GM12878 (cell line): ENCODE measurements around the gene GALNT17. TPM values are rescaled to one million over a fixed set of nuclear protein-coding genes. Genes with fewer than 3 reads are reported as not detected.

Source experiments
- ATAC-seq: fragments of 200-7000 bp; cut with Tn5 transposase; 3 replicates; pipeline ENCODE4 v1.9.1; 2020; ENCODE audit warnings: mild to moderate bottlenecking, moderate library complexity
- BruUV-seq: library from RNA; stranded (reverse); fragments of 400-500 nt; replicated peaks from 2 replicates; lab custom pipeline; 2021; lab: Mats Ljungman, UMichigan
- CTCF ChIA-PET: fragments of 300-600 bp; sonication (Branson Sonifier 250); formaldehyde crosslinking; extraction: SDS; loops from one replicate; lab custom pipeline; 2021; ENCODE audit warnings: inconsistent platforms; lab: Yijun Ruan, JAX
- POLR2A ChIA-PET: fragments of 350-600 bp; formaldehyde crosslinking; extraction: SDS; loops from one replicate; lab custom pipeline; 2021; ENCODE audit warnings: inconsistent platforms; lab: Charles Lee
- RAD21 ChIA-PET: fragments of 300-600 bp; sonication (Branson Sonifier 250); formaldehyde crosslinking; loops from one replicate; lab custom pipeline; 2023; ENCODE audit warnings: antibody characterized with exemption; ENCODE audit not compliant: unreplicated experiment; lab: Charles Lee
- SMC1A ChIA-PET: fragments of 300-600 bp; sonication (Branson Sonifier 250); formaldehyde crosslinking; loops from one replicate; lab custom pipeline; 2023; ENCODE audit not compliant: unreplicated experiment, uncharacterized antibody; lab: Charles Lee
- DNase-seq: peaks from one replicate; pipeline ENCODE4 v3.0.0-alpha.2; 2011; ENCODE audit warnings: low read depth, low spot score
- FAIRE-seq: peaks from 3 replicates; lab custom pipeline; 2011; peaks lifted over from hg19 to GRCh38; lab: Jason Lieb, UNC
- H2AFZ ChIP-seq: 2 replicates; pipeline ENCODE4 v1.6.0; 2011; ENCODE audit warnings: low read depth, low read length, control low read depth; ENCODE audit not compliant: control insufficient read depth
- H3K27ac ChIP-seq: 2 replicates; pipeline ENCODE4 v1.5.1; 2011; ENCODE audit warnings: control low read depth; ENCODE audit not compliant: control insufficient read depth, insufficient read depth
- H3K27me3 ChIP-seq, 2 experiments: replicated peaks in 1 of 2; 2 replicates each; pipeline versions ENCODE4 v1.6.0 to v1.6.1; 2011; ENCODE audit warnings: low read length in 1 of 2; ENCODE audit not compliant: control insufficient read depth in 2 of 2, insufficient read depth in 2 of 2
- H3K36me3 ChIP-seq, 2 experiments: 2 replicates each; pipeline ENCODE4 v1.5.1; 2011; ENCODE audit warnings: low read length in 1 of 2; ENCODE audit not compliant: control insufficient read depth in 2 of 2, insufficient read depth in 2 of 2
- H3K4me1 ChIP-seq: 2 replicates; pipeline ENCODE4 v1.6.1; 2011; ENCODE audit warnings: mild to moderate bottlenecking, low read length, moderate library complexity, mixed read lengths; ENCODE audit not compliant: control insufficient read depth, insufficient read depth
- H3K4me2 ChIP-seq: 2 replicates; pipeline ENCODE4 v1.6.0; 2011; ENCODE audit warnings: control low read depth; ENCODE audit not compliant: control insufficient read depth, insufficient read depth
- H3K4me3 ChIP-seq: fragments of 200-600 bp; sonication (generic); 2 replicates; pipeline ENCODE4 v1.5.1; 2016
- H3K79me2 ChIP-seq: 2 replicates; pipeline ENCODE4 v1.6.0; 2011; ENCODE audit warnings: low read length; ENCODE audit not compliant: control insufficient read depth, insufficient read depth
- H3K9ac ChIP-seq: 2 replicates; pipeline ENCODE4 v1.8.0; 2011; ENCODE audit warnings: low read length, control low read depth, mixed read lengths; ENCODE audit not compliant: control insufficient read depth, insufficient read depth
- H3K9me3 ChIP-seq: replicated peaks from 3 replicates; pipeline ENCODE4 v1.5.1; 2011; ENCODE audit warnings: mild to moderate bottlenecking, low read length; ENCODE audit not compliant: control insufficient read depth, insufficient read depth
- H4K20me1 ChIP-seq: 2 replicates; pipeline ENCODE4 v1.6.0; 2011; ENCODE audit not compliant: control insufficient read depth, insufficient read depth
- ATF2 ChIP-seq: IDR thresholded peaks from 2 replicates; pipeline ENCODE4 v1.6.1; 2012; ENCODE audit warnings: low read length, inconsistent platforms
- ATF7 ChIP-seq: fragments of 450-650 bp; IDR thresholded peaks from 2 replicates; pipeline ENCODE4 v1.6.1; 2016; ENCODE audit warnings: low read depth, mild to moderate bottlenecking
- ESRRA ChIP-seq: IDR thresholded peaks from 2 replicates; pipeline ENCODE4 v1.6.1; 2012; ENCODE audit warnings: mild to moderate bottlenecking, low read length, improper control_type of control experiment
- FOXK2 ChIP-seq: fragments of 450-650 bp; IDR thresholded peaks from 2 replicates; pipeline ENCODE4 v1.6.1; 2017; ENCODE audit warnings: mild to moderate bottlenecking, moderate library complexity
- HDAC6 ChIP-seq: fragments of 200-600 bp; sonication (generic); IDR thresholded peaks from one replicate; pipeline ENCODE4 v1.8.0; 2017; ENCODE audit warnings: antibody characterized with exemption; ENCODE audit not compliant: unreplicated experiment
- HDGF ChIP-seq: fragments of 450-650 bp; IDR thresholded peaks from 2 replicates; pipeline ENCODE4 v1.6.1; 2016; ENCODE audit warnings: antibody characterized with exemption
- IRF3 ChIP-seq: fragments of 450-650 bp; IDR thresholded peaks from 2 replicates; pipeline ENCODE4 v1.6.1; 2014; ENCODE audit warnings: mild to moderate bottlenecking
- JUND ChIP-seq: IDR thresholded peaks from 2 replicates; pipeline ENCODE4 v1.6.1; 2012; ENCODE audit warnings: low read depth, mild to moderate bottlenecking, low read length, improper control_type of control experiment, moderate library complexity
- MXI1 ChIP-seq: fragments of 150-350 bp; IDR thresholded peaks from 2 replicates; pipeline ENCODE4 v1.6.1; 2011; ENCODE audit warnings: low read depth, mild to moderate bottlenecking, inconsistent platforms, low read length, improper control_type of control experiment
- POLR2AphosphoS5 ChIP-seq: IDR thresholded peaks from 2 replicates; pipeline ENCODE4 v1.6.1; 2011; ENCODE audit warnings: mild to moderate bottlenecking, low read length, inconsistent platforms
- SP1 ChIP-seq: IDR thresholded peaks from one replicate; pipeline ENCODE4 v1.6.1; 2011; ENCODE audit warnings: low read depth, low read length
- STAT3 ChIP-seq: IDR thresholded peaks from 2 replicates; pipeline ENCODE4 v1.6.1; 2011; ENCODE audit warnings: low read depth, low read length, improper control_type of control experiment
- ZBTB33 ChIP-seq: fragments of 450-650 bp; IDR thresholded peaks from 2 replicates; pipeline ENCODE4 v1.6.1; 2017; ENCODE audit warnings: mild to moderate bottlenecking
- ZNF24 ChIP-seq: fragments of 450-650 bp; IDR thresholded peaks from 2 replicates; pipeline ENCODE4 v1.6.1; 2017; ENCODE audit warnings: antibody characterized with exemption, mild to moderate bottlenecking
- ZNF274 ChIP-seq: IDR thresholded peaks from one replicate; pipeline ENCODE4 v1.8.0; 2011; ENCODE audit not compliant: insufficient read length, insufficient read depth
- ZZZ3 ChIP-seq: IDR thresholded peaks from 2 replicates; pipeline ENCODE4 v1.6.1; 2011; ENCODE audit warnings: low read depth; ENCODE audit not compliant: control insufficient read depth, insufficient read length
- WGBS: methylation state at CpG from one replicate; pipeline ENCODE4 v1.1.6; 2016; ENCODE audit warnings: low lambda C conversion rate; ENCODE audit not compliant: insufficient replicate concordance, insufficient coverage; ENCODE audit errors: missing lambda C conversion rate; 5-methylcytosine and 5-hydroxymethylcytosine counted together
- in situ Hi-C: fragments of 300-500 bp; cut with MboI; formaldehyde crosslinking; loops from 9 replicates; pipeline ENCODE4 v1.14.3; 2018; ENCODE audit warnings: mixed read lengths
- intact Hi-C: fragments of 100-400 bp; cut with micrococcal nuclease; formaldehyde crosslinking; loops from one replicate; pipeline ENCODE4 v1.14.2; 2022; ENCODE audit not compliant: unreplicated experiment
- polyA plus RNA-seq, 11 experiments: library from polyadenylated mRNA; depleted of rRNA in 4 of 11; unstranded in 6 of 11; stranded (reverse) in 5 of 11; fragments of >200 nt; fragmentation: Nextera tagmentation in 4 of 11; fragmentation: Illumina TruSeq in 1 of 11; extraction: Ambion mirVana in 4 of 11; extraction: Trizol in 1 of 11; gene quantifications; 1 replicate in 1 of 11; 2 replicates in 10 of 11; pipeline versions ENCODE4 v1.2.1 to v1.2.3, GENCODE V29; 2011 to 2016; ENCODE audit warnings: inconsistent platforms in 2 of 11, missing spikeins in 2 of 11, low read depth in 1 of 11
- total RNA-seq, 4 experiments: library from RNA; depleted of rRNA in 3 of 4; stranded (reverse); fragments of >200 nt in 3 of 4; fragmentation: Illumina TruSeq in 1 of 4; extraction: Trizol in 1 of 4; gene quantifications; 2 replicates each; pipeline versions ENCODE4 v1.2.1 to v1.2.3, GENCODE V29; 2013 to 2021

Gene GALNT17
- total and polyA plus RNA-seq, 10 of the 15 experiments (the other 5 are each of a cell fraction or from before 2014, with no cell fraction given): 0.12 to 0.15 TPM; not detected in 8

- intact Hi-C loops (no loop called here), in situ Hi-C loops (no loop called here)
- Histone ChIP-seq H3K9me3 (no peaks in the 10 kb centered on the region), H3K9ac (no peak overlapping the region), H3K4me3 (no peak overlapping the region), H3K27ac (no peak overlapping the region), H3K36me3 (no peaks in the 10 kb centered on the region), H3K4me2 (no peak overlapping the region), H2AFZ (no peak overlapping the region), H4K20me1 (no peaks in the 10 kb centered on the region), H3K27me3 (no peaks in the 10 kb centered on the region), H3K4me1 (no peaks in the 10 kb centered on the region), H3K79me2 (no peaks in the 10 kb centered on the region)
- ATAC-seq (no peak), DNase-seq (no peak), FAIRE-seq (no peak)
- SMC1A ChIA-PET: no interaction called here
- WGBS: 37% methylated on average over 7 of the region's 7 CpGs
- CTCF ChIA-PET: interaction anchor here (0.6 kb wide), 1 partner anchor 488 kb away, joined by 3 read pairs; no protein-coding TSS in a partner anchor
- BruUV-seq: no TSS peak
- POLR2A ChIA-PET: no interaction called here
- RAD21 ChIA-PET: no interaction called here
- TF ChIP-seq JUND (no peak), IRF3 (no peak), ATF7 (no peak)
Measured at GRCh38 chr7:71477441-71477840, 345.5 kb downstream of the GALNT17 start.

- Histone ChIP-seq H3K4me3 (no peak overlapping the region), H3K36me3 (no peaks in the 10 kb centered on the region), H4K20me1 (no peaks in the 10 kb centered on the region), H3K4me1 (no peaks in the 10 kb centered on the region), H3K4me2 (no peak overlapping the region), H3K9ac (no peak overlapping the region), H3K79me2 (no peaks in the 10 kb centered on the region), H2AFZ (no peak overlapping the region), H3K27me3 (no peaks in the 10 kb centered on the region), H3K27ac (no peak overlapping the region), H3K9me3 (no peaks in the 10 kb centered on the region)
- ChIA-PET RAD21 (interaction anchor here (0.7 kb wide), 1 partner anchor 234 kb away, joined by 6 read pairs; no protein-coding TSS in a partner anchor), CTCF (no interaction called here), POLR2A (no interaction called here), SMC1A (no interaction called here)
- intact Hi-C loops: no loop called here
- 13% methylated on average over 2 of the region's 2 CpGs for WGBS
- in situ Hi-C loops: no loop called here
- no peak for FAIRE-seq
- no peak for DNase-seq
- no TSS peak for BruUV-seq
- no peak for ATAC-seq
- no peak for TF ChIP-seq STAT3
- TF ChIP-seq ZNF24: no peak
- no peak for TF ChIP-seq ESRRA
- no peak for TF ChIP-seq ZBTB33
- TF ChIP-seq POLR2AphosphoS5: no peak
- TF ChIP-seq MXI1: no peak
- TF ChIP-seq FOXK2: no peak
- no peak for TF ChIP-seq ZNF274
- no peak for TF ChIP-seq ATF2
- no peak for TF ChIP-seq ZZZ3
- no peak for TF ChIP-seq HDAC6
- no peak for TF ChIP-seq SP1
- no peak for TF ChIP-seq HDGF
Measured at GRCh38 chr7:71479231-71479630, 347.3 kb downstream of the GALNT17 start.
